Heart right ventricle (tissue), 16 donors: ENCODE data around the gene PNMA8A. TPM values are rescaled to one million over a fixed set of nuclear protein-coding genes. Genes with fewer than 3 reads are reported as not detected.

Experiments used
- ATAC-seq, 8 donors: fragments of 200-7000 bp; cut with Tn5 transposase; one replicate each; pipeline ENCODE4 v1.9.1; 2020; ENCODE audit warnings: mild to moderate bottlenecking in 8 of 8, moderate library complexity in 8 of 8, moderate number of reproducible peaks in 1 of 8
- DNase-seq, 2 donors: peaks; one replicate each; pipeline ENCODE4 v3.0.0-alpha.2; 2020
- H3K27ac ChIP-seq, 10 donors: fragments of 200-600 bp; sonication (generic) in 2 of 10; one replicate each; pipeline versions ENCODE4 v1.5.0 to v1.8.0; 2020 to 2022; ENCODE audit warnings: mild to moderate bottlenecking in 3 of 10
- H3K27me3 ChIP-seq, 7 donors: fragments of 200-600 bp; one replicate each; pipeline ENCODE4 v1.8.0; 2021 to 2022; ENCODE audit warnings: mild to moderate bottlenecking in 2 of 7
- H3K36me3 ChIP-seq, 9 donors: fragments of 200-600 bp; sonication (generic) in 1 of 9; one replicate each; pipeline versions ENCODE4 v1.5.0 to v1.8.0; 2020 to 2022; ENCODE audit warnings: mild to moderate bottlenecking in 2 of 9
- H3K4me1 ChIP-seq, 9 donors: fragments of 200-600 bp; sonication (generic) in 1 of 9; one replicate each; pipeline versions ENCODE4 v1.5.0 to v1.8.0; 2020 to 2022; ENCODE audit warnings: mild to moderate bottlenecking in 4 of 9
- H3K4me3 ChIP-seq, 10 donors: fragments of 200-600 bp; sonication (generic) in 2 of 10; one replicate each; pipeline versions ENCODE4 v1.5.0 to v1.8.0; 2020 to 2022; ENCODE audit warnings: mild to moderate bottlenecking in 7 of 10, moderate library complexity in 2 of 10
- H3K9me3 ChIP-seq, 11 donors: fragments of 200-600 bp in 10 of 11; sonication (generic) in 2 of 11; one replicate each; pipeline versions ENCODE4 v1.5.0 to v1.8.0; 2013 to 2022; ENCODE audit warnings: mild to moderate bottlenecking in 2 of 11, control low read depth in 1 of 11, moderate library complexity in 1 of 11
- CTCF ChIP-seq, 9 donors: fragments of 200-600 bp; sonication (generic) in 2 of 9; IDR thresholded peaks; one replicate each; pipeline versions ENCODE4 v1.5.0 to v1.8.0; 2021 to 2022; ENCODE audit warnings: antibody characterized with exemption in 9 of 9, mild to moderate bottlenecking in 5 of 9, moderate library complexity in 1 of 9
- WGBS, 2 donors: extraction: QIAGEN DNeasy Blood & Tissue Kit; methylation state at CpG; one replicate each; pipeline ENCODE4 v1.1.7; 2013; ENCODE audit warnings: inconsistent platforms in 1 of 2; 5-methylcytosine and 5-hydroxymethylcytosine counted together
- intact Hi-C, 10 donors: fragments of 100-400 bp; cut with DNase I; formaldehyde crosslinking; loops; one replicate each; pipeline versions ENCODE4 v1.11.1 to v1.14.2; 2022
- polyA plus RNA-seq, 2 donors: library from polyadenylated mRNA; stranded (reverse); fragments of 200-250 nt; gene quantifications; one replicate each; pipeline ENCODE4 v1.2.3, GENCODE V29; 2013
- total RNA-seq, 10 donors: library from RNA; stranded (reverse); fragmentation: NEBNext Ultra II Directional in 3 of 10; extraction: Animal tissue kit (Norgen Biotek cat#: 25700) in 3 of 10; gene quantifications; one replicate each; pipeline versions ENCODE4 v1.2.1 to v1.2.4, GENCODE V29; 2021 to 2023
- donor health status: Arrhythmogenic right ventricular cardiomyopathy.
- donor health status: ischemic (EF 13 %, LVEDD 7.1; RV severe dilation, severe dysfunction).
- donor health status: healthy with polysubstance abuse.
- donor health status: DM: no; HTN: yes; CAD: no.
- donor health status: DM: no; HTN: no; CAD: no.
- donor health status: ischemic (EF 25% LVEDD 6.9; RV normal size, moderate dysfunction).
- donor health status: ischemic (EF 25% LVEDD 5.7; RV mildly dilated, moderate dysfunction).
- donor health status: healthy.
- donor health status: DM: yes; HTN: yes; CAD: no.
- donor health status: Ischemic cardiomyopathy.
- donor health status: ischemic (EF 35%, LVEDD 5.7; RV mildly dilated, moderate dysfunction).
- donor health status: nonischemic (EF 11% LVEDD 7.7; RV severe dilation, severe dysfunction).
- donor health status: DM: yes; HTN: yes; CAD: no.
- donor health status: PGD.
- donor health status: ischemic (EF 29% LVEDD 5.4; RV normal size, mild dysfunction).
- donor health status: nonischemic (EF 23%, LVEDD 6.1; RV moderate dilation, normal function).

The PNMA8A gene
- total and polyA plus RNA-seq, 12 donors: 2.8 to 12.3 (median 8.7) TPM

GRCh38 chr19:46484656-46485055 is 13.3 kb upstream of the PNMA8A start:
- no peak for ATAC-seq
- no peak for TF ChIP-seq CTCF (IDR thresholded peaks at IDR 0.05)
- Histone ChIP-seq H3K4me3 (no peak overlapping the region), H3K27me3 (peaks cover 3 to 35% (median 28%) of the 10 kb centered on the region in 7 donors), H3K27ac (no peak overlapping the region), H3K9me3 (no peaks in the 10 kb centered on the region), H3K4me1 (peaks cover 6 to 28% (median 19%) of the 10 kb centered on the region in 9 donors), H3K36me3 (no peaks in the 10 kb centered on the region)
- intact Hi-C loops: loop anchor here in 3 of 10 donors (5.0 kb wide), 2 partner anchors 82 to 202 kb away; no protein-coding TSS in a partner anchor
- no peak for DNase-seq
- WGBS, 2 donors: 71 to 75% methylated on average over 4 of the region's 4 CpGs

- peak overlapping the region in 3 of 10 donors; percentile 9 to 64 (median 47) for H3K27ac ChIP-seq
- no peak for TF ChIP-seq CTCF (IDR thresholded peaks at IDR 0.05)
- H3K4me3 ChIP-seq: no peak overlapping the region
- ATAC-seq (no peak), DNase-seq (no peak)
- H3K36me3 ChIP-seq: no peaks in the 10 kb centered on the region
- peaks cover 0 to 16% (median 9%) of the 10 kb centered on the region in 7 donors for H3K27me3 ChIP-seq
- no peaks in the 10 kb centered on the region for H3K9me3 ChIP-seq
- intact Hi-C loops: no loop called here
- H3K4me1 ChIP-seq: peaks cover 5 to 14% (median 7%) of the 10 kb centered on the region in 9 donors
- WGBS, 2 donors: 53 to 63% methylated on average over 3 of the region's 3 CpGs
Measured at GRCh38 chr19:46482631-46483030, 11.3 kb upstream of the PNMA8A start.

DNA sequence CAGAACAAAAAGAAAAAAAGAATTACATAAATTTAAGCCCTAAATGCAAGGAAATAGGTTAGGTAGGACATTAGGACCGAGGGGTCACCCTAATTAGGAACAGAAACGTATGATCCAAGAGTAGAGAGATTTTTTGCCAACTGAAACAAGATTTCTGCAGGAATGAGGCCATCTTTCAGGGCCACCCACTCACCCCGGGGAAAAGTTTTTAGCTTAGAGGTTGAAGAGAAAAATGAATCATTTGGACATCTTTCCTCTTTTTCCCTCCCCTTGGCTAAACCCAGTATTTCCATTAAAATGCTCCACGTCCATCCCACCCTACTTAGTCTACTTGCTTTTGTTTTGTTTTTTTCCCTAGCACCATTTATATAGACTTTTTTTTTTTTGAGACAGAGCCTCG is 10.6 kb upstream of the PNMA8A start:
- ATAC-seq (peak; percentile 36 to 75 (median 61)), DNase-seq (peak in 1 of 2 donors; percentile 54)
- TF ChIP-seq CTCF (IDR thresholded peaks at IDR 0.05): no peak
- 57 to 71% methylated on average over 5 of the region's 5 CpGs for WGBS, 2 donors
- intact Hi-C loops: no loop called here
- Histone ChIP-seq H3K9me3 (no peaks in the 10 kb centered on the region), H3K27ac (peak overlapping the region in 9 of 10 donors; percentile 28 to 81 (median 64)), H3K27me3 (peaks cover 0 to 9% (median 2%) of the 10 kb centered on the region in 7 donors), H3K36me3 (no peaks in the 10 kb centered on the region), H3K4me3 (peak overlapping the region in 2 of 10 donors; percentile 10 to 16), H3K4me1 (peaks cover 0 to 8% (median 0%) of the 10 kb centered on the region in 9 donors)

DNA sequence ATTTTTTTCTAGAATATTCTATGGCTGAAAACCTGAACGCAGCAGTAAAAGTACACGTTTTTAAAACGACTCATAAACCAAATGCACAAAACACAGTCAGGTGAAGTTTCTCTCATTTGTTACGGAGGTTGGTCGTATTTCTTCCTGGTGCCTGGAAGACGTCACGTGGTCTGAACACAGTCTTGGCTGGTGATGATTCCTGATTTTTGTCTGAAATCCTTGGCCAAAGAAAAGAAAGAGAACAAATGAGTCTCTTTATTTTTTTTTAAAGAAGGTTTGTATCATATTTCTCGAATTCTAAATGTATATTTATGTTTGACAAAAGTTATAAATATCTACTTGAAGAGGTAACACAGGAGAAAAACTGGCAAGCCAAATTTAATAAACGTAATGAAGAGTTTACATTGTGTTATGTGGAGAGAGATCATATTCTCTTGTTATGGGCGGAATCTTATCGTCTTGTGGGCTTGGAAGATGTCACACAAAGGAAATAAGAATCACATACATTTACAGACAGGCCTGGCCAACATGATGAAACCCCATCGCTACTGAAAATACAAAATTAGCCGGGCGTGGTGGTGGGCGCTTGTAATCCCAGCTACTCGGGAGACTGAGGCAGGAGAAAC is 10.0 kb upstream of the PNMA8A start:
- Histone ChIP-seq H3K36me3 (no peaks in the 10 kb centered on the region), H3K27me3 (peaks cover 0 to 7% (median 0%) of the 10 kb centered on the region in 7 donors), H3K9me3 (no peaks in the 10 kb centered on the region), H3K4me1 (peaks cover 0 to 9% (median 0%) of the 10 kb centered on the region in 9 donors), H3K27ac (peak overlapping the region in 9 of 10 donors; percentile 28 to 83 (median 69)), H3K4me3 (peak overlapping the region in 2 of 10 donors; percentile 10 to 16)
- no peak for DNase-seq
- intact Hi-C loops: no loop called here
- no peak for TF ChIP-seq CTCF (IDR thresholded peaks at IDR 0.05)
- WGBS, 2 donors: 63 to 68% methylated on average over 16 of the region's 16 CpGs
- ATAC-seq: peak in 6 of 8 donors; percentile 45 to 72 (median 54)
